Epithelial cell of esophagus (primary cell): ENCODE results near the gene BPGM.
A peak's percentile ranks its signal among the peaks of the same experiment; 100 is the strongest.

Source experiments
- DNase-seq: peaks from one replicate; pipeline ENCODE4 v3.0.0; 2010; ENCODE audit warnings: low read depth
- H3K4me3 ChIP-seq: 2 replicates; pipeline ENCODE4 v1.5.1; 2011; ENCODE audit warnings: mild to moderate bottlenecking, low read length, control low read depth
- TF ChIP-seq, protein P1 (sequence below): IDR thresholded peaks from 2 replicates; pipeline ENCODE4 v1.5.1; 2011; ENCODE audit warnings: low read depth, mild to moderate bottlenecking, low read length, control low read depth, inconsistent platforms; ENCODE audit not compliant: insufficient read depth; ENCODE audit errors: missing control alignments

BPGM gene

DNA sequence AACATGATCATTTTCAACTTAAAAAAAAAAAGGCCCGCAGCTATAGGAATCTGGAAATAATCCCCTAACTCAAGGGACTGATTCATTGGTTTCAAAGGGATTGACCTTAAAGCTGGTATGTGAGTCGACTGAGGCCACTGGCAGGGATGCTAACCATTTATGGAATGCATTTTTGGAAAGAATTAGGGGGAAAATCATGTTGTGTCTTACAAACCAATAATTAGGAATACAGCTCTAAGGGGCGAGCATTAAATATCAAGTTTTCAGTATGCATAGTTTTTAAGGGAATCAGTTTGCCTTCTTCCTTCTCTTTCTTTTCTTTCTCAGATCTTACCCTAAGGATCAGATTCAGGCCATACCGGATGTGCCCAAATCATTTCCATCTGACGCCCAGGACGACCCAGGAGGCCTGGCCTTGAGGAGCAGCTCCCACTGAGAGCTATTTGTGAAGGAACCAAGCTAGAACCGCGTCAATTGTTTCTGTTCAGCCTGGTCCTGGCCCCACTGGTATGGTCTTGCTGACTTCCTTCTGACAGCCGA lies 48.7 kb downstream of the BPGM start:
- no peak for DNase-seq
- H3K4me3 ChIP-seq = no peak overlapping the region
- TF ChIP-seq, protein P1, sequence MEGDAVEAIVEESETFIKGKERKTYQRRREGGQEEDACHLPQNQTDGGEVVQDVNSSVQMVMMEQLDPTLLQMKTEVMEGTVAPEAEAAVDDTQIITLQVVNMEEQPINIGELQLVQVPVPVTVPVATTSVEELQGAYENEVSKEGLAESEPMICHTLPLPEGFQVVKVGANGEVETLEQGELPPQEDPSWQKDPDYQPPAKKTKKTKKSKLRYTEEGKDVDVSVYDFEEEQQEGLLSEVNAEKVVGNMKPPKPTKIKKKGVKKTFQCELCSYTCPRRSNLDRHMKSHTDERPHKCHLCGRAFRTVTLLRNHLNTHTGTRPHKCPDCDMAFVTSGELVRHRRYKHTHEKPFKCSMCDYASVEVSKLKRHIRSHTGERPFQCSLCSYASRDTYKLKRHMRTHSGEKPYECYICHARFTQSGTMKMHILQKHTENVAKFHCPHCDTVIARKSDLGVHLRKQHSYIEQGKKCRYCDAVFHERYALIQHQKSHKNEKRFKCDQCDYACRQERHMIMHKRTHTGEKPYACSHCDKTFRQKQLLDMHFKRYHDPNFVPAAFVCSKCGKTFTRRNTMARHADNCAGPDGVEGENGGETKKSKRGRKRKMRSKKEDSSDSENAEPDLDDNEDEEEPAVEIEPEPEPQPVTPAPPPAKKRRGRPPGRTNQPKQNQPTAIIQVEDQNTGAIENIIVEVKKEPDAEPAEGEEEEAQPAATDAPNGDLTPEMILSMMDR = no peak

DNA sequence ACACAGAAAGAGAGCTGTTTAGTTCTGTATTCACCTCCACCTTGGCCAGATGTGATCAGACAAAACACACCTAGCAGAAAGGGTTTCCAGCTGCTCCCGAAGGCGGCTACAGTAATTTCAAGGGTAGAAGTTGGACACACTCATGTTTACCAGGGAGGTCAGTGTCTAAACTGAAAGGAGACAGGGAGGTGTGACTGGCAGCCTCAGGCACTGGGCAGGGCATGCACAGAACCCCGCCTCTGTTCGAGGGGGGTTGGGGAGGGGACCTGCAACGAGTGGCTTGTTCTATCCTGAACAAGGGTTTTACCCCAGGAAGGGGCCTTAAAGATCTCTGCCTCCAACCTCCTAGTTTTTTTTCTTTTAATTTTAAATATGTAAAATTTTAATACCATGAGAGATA lies 49.6 kb downstream of the BPGM start:
- H3K4me3 ChIP-seq = no peak overlapping the region
- TF ChIP-seq, protein P1 = no peak
- DNase-seq = peak; percentile 30

DNA sequence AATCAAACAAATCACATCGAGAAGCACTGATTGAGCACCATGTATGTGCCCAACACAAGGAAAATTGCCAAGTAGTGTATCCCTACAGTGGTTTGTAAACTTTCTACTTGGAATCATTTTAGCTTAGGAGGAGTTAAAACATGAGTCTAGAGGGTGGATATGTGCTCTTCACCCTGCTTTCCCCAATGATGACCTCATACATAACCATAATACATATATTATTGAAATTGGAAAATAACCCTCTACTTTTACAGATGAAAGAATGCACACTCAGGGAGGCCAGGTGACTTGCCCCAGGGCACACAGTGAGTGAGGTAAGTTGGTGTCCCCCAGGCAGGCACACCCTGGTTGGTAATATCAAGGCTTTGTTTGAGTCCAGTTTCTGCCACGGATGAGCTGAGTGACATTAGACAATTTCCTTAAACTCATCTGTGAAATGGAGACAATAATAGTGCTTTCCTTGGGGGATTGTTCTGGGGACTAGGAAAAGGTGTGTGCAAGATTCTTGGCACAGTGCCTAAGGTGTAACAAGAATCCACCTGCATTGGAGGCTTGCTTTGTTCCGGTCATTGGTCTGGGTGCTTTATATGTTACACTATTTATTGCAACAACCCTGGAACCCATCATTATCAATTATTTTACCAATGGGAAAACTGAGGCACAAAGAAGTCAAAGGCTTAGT lies 50.7 kb downstream of the BPGM start:
- TF ChIP-seq, protein P1 = no peak
- H3K4me3 ChIP-seq = no peak overlapping the region
- DNase-seq = peak; percentile 17

DNA sequence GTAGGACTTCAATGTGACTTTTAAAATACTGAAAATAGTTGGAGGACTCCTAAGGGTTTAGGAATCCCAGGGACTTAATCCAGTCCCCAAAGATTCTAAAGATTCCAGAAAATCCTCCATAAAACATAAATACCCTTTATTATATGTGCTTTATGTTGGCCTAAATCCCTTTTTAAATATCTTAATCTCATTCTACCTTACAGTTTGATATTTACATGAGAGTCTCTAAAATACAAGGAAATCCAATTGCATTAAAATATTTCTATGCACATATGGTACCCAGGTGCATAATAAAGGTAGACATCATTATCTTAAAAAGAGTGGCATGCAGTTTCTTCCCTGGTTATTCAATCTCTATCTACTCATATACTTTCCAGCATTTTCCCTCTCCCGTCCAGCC lies 51.8 kb downstream of the BPGM start:
- TF ChIP-seq, protein P1 = no peak
- no peak overlapping the region for H3K4me3 ChIP-seq
- no peak for DNase-seq

DNA sequence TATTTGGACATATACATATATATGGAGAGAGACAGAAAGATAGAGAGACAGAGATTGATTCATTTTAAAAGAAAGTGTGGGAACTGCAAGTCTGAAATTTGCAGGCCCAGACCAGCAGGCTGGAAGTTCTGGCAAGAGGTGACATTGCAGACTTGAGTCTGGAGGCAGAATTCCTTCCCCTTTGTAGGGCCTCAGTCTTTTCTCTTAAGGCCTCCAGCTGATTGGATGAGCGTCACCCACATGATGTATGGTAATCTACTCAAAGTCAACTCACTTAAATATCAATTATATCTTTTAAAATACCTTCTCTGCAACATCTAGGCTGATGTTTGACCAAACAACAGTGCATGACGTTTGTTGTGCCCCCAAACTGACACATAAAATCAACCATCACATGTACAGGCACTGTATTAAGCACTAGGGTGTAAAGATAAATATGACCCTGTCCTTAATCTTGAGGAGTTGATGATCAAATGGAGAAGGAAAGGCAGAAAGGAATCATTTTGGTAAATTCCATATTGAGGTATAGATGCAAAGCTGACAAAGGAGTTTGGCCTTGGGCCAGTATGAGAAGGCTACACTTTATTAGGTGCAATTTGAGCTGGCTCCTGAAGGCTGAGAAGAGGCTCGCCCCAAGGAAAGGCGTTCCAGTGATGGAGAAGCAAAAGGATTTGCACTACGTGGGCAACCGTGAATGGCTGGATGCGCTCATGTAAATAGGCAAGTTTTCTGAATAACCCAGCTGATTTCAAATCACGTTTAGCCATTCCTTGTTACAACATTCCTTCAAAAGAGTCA lies 52.6 kb downstream of the BPGM start:
- H3K4me3 ChIP-seq = no peak overlapping the region
- TF ChIP-seq, protein P1 = no peak
- peak; percentile 21 for DNase-seq

DNA sequence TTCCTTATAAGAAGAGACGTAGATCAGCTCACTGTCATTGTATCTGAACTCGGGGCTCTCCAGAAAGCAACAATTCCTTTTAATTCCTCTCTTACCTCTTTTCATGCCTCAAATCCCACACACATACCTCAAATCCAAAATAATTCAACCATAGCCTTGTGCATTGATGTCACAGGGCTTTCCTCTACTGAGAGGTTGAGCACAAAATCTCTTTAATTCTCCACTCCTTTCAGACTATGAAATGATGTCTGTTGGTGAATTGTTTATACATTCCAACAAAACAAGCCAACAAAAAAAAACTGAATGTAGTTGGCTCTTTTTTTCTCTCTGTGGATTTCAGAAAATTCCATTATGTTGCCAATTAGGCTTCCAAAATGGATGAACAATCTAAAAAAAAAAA lies 53.2 kb downstream of the BPGM start:
- no peak for DNase-seq
- H3K4me3 ChIP-seq = no peak overlapping the region
- TF ChIP-seq, protein P1 = no peak
